Measurements from ENCODE around the gene PDK2. TPM values are rescaled to one million over a fixed set of nuclear protein-coding genes. Genes with fewer than 3 reads are reported as not detected.

PDK2 gene
- total and polyA plus RNA-seq, 9 of the 15 experiments (the other 6 are each of a cell fraction or from before 2014, with no cell fraction given) = 0.03 to 2.5 (median 1.4) TPM

- TF ChIP-seq ZBTB11 (CRISPR knock-in tag; IDR thresholded peaks at IDR 0.05) = no peak
- TF ChIP-seq TEAD1 (CRISPR knock-in tag; IDR thresholded peaks at IDR 0.05) = peak in 1 of 2 experiments; percentile 54; a peak in 1 of 4 replicates
- no peak for TF ChIP-seq SMARCE1 (IDR thresholded peaks at IDR 0.05)
- no peak for TF ChIP-seq NUFIP1 (IDR thresholded peaks at IDR 0.05; ENCODE audit: partially characterized antibody)
- no peak for TF ChIP-seq EGR1 (conservative IDR thresholded peaks at IDR 0.05)
- peak; percentile 25; the same call in 1 of the 2 replicates for TF ChIP-seq ZBTB7A (IDR thresholded peaks at IDR 0.05; ENCODE audit: borderline replicate concordance, control insufficient read depth, low read depth, low read length)
- TF ChIP-seq SUPT5H (IDR thresholded peaks at IDR 0.05) = no peak
- no peak for TF ChIP-seq SAP30 (IDR thresholded peaks at IDR 0.05; ENCODE audit: borderline replicate concordance, insufficient read depth, low read depth, low read length, poor library complexity, severe bottlenecking)
- TF ChIP-seq FOXK2 (conservative IDR thresholded peaks at IDR 0.05 in 1 of 2, IDR thresholded peaks at IDR 0.05 in 1 of 2; ENCODE audit: low read depth in 2 of 2) = no peak
- TF ChIP-seq CC2D1A (IDR thresholded peaks at IDR 0.05) = no peak
- peak; percentile 37 for TF ChIP-seq MEIS2 (IDR thresholded peaks at IDR 0.05; ENCODE audit: partially characterized antibody)
- TF ChIP-seq NRF1 (conservative IDR thresholded peaks at IDR 0.05 in 1 of 2, IDR thresholded peaks at IDR 0.05 in 1 of 2) = peak; percentile 87 to 89
- TF ChIP-seq GABPB1 (CRISPR knock-in tag; IDR thresholded peaks at IDR 0.05) = no peak
- no peak for TF ChIP-seq ARID4B (CRISPR knock-in tag; IDR thresholded peaks at IDR 0.05)
- no peak for TF ChIP-seq MECOM (CRISPR knock-in tag; IDR thresholded peaks at IDR 0.05)
- peak; percentile 58; the same call in 1 of the 2 replicates for TF ChIP-seq MTA3 (IDR thresholded peaks at IDR 0.05; ENCODE audit: borderline replicate concordance)
- TF ChIP-seq NR2C1 (IDR thresholded peaks at IDR 0.05) = no peak
- TF ChIP-seq NR2C1 (tag; IDR thresholded peaks at IDR 0.05) = no peak
These were observed 22.3 kb downstream of the PDK2 start (continued) for GRCh38 chr17:50117202-50118051.

Measured in K562 (cell line).